H54 (cell line): ENCODE measurements around the gene TIAM1.

ENCODE experiments used
- DNase-seq: peaks from one replicate; pipeline ENCODE4 v3.0.0; 2011; ENCODE audit warnings: low spot score, mixed read lengths; ENCODE audit not compliant: insufficient read length
- FAIRE-seq: peaks from 3 replicates; lab custom pipeline; 2011; peaks lifted over from hg19 to GRCh38; lab: Jason Lieb, UNC
- POLR2A ChIP-seq: IDR thresholded peaks from 2 replicates; pipeline ENCODE4 v1.6.1; 2011; ENCODE audit warnings: low read depth, mild to moderate bottlenecking, low read length

TIAM1 gene

DNA sequence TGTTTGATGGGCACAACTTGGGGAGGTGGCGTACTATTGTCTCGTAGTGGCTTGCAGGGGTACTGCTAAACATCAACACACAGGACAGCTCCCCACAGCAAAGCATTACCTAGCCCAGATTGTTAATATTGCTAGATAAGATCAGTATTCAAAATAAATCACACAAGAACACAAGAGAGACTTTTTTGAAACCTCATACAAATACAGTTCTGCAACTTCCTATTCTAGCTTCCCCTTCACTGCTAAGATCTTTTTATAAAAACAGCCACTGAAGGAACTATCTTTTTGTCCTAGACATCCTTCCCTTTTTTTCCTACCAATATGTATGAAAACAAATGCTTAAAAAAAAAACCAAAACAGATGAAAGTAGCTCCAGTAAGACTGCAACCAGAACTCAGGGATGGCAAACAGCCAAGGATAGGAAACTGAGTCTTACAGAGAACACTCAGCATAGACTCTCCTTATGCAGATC lies 167.9 kb downstream of the TIAM1 start:
- TF ChIP-seq POLR2A = no peak
- DNase-seq (no peak), FAIRE-seq (no peak)

DNA sequence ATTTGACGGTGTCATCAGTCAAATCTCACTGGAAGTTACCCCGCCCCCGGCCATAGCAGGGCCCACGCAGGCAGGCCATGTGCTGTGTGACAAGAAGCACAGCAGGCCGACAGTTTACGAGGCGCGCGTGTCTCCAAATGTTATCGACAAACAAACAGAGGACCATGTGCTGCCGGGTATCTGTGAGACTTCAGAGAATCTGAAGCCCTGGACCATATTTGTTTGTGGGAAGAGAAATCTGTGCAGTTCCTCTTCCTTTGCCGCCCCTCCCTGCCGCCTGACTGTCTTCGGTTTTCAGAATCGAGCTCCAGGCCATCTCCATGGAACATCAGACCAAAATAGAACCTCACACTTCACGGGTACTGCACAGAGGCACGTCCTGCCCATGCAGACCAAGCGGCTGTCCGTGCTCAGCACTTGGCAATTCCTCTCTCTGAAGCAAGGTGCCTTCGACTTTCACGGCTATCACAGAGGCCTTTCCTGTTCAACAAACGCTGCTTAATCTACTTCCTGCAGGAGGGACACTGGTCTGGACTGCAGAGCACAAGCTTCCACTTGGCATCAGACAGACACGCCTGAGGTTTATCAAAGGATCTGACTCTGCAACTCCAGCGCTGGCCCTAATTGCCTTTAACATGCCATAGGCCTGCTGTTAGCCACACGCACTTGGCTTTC lies 170.0 kb downstream of the TIAM1 start:
- no peak for TF ChIP-seq POLR2A
- FAIRE-seq (no peak), DNase-seq (no peak)

DNA sequence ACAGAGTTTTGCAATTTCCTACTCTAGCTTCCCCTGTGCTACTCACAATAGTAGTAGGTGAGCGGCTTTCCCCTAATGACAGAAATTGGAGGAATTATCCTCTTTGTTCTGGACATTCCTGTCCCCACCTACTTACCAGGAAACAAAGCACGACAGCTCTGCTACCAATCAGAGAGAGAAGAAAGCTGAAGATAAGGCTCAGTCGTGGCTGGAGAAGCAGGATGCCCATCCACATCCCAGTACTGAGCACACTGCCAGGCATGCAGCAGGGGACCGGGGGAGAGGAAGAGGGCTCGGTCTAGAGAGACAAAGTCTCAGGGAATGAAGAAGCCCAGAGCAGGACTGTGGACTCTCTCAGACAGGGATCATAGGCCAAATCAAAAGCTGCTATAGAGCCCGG lies 171.7 kb downstream of the TIAM1 start:
- no peak for TF ChIP-seq POLR2A

DNA sequence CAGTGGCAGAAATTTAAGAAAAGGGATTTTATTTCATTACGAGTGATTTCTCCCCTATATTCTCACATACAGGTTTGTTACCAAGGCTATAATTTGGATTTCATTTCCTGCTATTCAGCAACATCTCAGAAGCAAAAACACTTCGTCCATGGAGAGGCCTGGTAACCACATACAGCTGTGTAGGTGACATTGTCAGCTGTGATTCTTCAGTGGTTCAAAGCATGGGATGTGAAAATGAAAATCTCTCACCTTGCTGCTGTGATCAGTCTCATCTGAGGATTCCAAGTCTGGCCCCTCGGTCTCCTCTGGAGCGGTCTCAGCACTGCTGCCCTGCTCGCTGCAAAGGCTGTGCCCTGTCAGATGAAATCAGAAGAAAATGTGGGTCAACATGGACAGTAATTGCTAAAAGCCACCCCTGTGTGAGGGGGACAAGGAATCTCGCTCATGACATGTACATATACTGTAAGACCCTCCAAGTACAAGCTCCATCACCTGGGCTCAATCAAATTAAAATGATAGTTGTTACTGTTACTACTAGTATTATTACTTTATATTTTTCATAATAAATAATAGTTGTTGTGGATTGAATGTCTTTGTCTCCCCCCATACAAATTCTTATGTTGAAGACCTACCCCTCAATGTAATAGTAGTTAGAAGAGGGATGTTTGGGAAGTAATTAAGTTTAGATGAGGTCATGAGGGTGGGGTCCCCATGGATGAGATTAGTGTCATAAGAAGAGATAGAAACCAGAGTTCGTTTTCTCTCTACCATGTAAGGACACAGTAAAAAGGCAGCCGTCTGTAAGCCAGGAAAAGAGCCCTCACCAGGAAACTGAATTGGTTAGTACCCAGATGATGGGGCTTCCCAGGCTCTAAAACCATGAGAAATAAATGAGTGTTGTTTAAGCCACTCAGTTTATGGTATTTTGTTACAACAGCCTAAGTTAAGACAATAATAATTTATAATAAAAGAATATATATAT lies 179.1 kb downstream of the TIAM1 start:
- FAIRE-seq (no peak), DNase-seq (no peak)
- no peak for TF ChIP-seq POLR2A

More for the DNA sequence above, 171.7 kb downstream of the TIAM1 start:
- no peak for DNase-seq
- FAIRE-seq = no peak

DNA sequence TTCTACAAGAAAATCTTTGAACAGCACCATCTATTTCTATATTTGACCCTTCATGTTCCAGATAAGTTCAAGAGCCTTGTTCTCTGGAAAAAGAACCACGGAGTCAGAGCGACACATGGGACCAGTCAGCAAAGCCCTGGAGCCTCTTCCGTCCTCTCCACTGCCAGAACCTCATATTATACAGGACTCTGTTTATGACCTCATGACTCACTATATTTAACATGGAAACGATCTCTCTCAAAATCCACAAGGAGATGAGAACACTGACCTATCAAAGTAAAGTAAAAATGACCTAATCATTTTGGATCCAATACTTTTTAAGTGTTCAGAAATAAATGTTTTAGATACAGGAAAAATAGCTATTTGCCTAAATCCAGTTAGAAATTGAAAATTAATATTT lies 181.2 kb downstream of the TIAM1 start:
- peak; percentile 32 for DNase-seq
- FAIRE-seq = no peak
- no peak for TF ChIP-seq POLR2A

DNA sequence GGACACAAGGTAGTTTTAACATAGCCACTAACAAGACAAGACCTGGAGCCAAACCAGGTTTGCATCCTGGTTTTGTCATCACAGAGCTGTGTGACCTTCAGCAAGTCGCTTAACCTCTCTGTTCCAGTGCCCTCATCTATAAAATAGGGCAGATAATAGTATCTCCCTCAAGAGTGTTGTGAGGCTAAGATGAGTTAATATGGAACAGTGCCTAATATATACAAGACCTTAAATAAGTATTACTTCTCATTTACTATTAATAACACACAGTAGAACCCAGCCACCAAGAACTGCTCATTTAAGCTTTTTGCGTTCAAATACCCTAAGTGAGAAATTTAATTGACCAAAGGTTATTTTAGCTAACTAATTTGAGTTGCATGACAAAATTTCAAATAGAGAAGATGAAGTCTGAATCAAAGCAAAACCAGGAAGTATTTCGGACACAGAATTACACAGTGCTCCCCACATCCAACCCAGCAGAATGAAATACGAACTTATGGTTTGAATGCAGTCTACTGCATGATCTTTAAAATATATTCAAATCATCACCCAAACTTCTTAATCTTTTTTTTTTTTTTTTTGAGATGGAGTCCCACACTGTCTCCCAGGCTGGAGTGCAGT lies 181.9 kb downstream of the TIAM1 start:
- FAIRE-seq (no peak), DNase-seq (no peak)
- TF ChIP-seq POLR2A = no peak

DNA sequence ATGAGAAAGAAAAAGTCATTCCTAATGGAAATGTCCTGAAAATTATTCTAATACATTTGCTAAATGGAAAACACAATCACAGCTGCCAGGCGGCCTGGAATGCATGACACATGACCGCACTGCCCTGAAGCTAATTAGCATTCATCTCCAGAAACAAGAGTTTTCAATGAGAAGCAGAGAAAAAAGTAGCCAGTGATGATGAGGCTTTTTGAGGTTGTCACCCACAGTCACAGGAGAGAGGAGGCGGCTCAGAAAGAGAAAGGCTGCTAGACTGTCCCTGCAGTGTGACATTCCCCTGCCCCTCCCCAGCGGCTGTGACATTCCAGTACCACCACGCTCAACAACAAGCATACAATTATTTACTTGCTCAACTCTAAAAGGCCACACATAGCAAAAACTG lies 182.9 kb downstream of the TIAM1 start:
- peak; percentile 13 for DNase-seq
- TF ChIP-seq POLR2A = no peak
- FAIRE-seq = no peak

DNA sequence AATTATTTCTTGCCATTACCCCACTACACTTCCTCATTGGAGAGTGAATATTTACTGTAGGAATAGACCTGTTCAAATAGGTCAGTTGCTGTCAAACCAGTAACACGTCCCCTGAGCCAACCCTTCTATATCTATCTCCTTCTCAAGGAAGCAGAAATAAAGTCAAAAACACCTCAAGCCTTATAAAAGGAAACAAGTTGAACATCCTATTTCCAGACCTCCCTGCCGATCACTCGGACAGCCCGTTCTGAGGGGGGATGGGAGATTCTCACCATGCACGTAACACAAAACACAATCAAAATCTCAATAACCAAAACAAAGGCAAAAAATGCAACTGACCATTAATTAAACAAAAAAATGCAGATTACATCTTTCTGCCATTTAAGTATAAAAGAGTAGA lies 184.3 kb downstream of the TIAM1 start:
- DNase-seq = no peak
- no peak for FAIRE-seq
- TF ChIP-seq POLR2A = no peak

DNA sequence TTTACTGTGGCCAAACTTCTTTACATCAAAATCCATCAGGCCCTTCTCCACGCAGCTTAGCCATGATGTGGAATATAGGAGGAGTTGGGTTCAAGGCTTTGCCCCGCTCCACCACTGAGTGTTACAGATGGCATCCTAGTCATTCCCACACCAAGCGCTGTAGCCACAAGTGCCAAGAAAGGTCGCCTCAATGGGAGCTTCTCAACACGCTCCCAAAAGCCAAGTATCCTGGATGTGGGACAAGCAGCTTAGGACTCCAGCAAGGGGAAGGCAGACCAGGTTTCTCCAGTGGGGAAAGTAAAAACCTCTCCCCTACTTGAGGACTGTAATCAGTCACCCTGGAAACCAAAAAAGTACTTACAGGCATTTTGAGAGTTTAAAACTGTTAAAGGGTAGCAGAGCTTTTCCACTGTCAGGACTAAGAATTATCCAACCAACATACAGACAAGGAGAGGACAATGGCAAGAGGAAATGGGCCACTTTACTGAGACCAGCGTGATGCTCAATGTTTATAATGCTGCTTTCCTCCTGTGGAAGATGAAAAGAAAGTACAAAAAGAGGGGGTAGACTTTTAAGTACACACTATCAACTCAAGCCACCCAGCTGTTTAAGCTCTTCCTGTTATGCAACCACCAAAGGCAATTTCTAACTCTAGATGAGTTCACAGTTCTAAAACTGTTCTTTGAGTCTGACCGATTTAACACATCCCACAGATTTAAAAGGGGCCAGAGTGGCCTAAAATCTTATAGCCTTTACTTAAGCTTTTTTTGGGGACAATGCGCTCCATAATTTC lies 185.1 kb downstream of the TIAM1 start:
- no peak for FAIRE-seq
- TF ChIP-seq POLR2A = no peak
- DNase-seq = no peak

DNA sequence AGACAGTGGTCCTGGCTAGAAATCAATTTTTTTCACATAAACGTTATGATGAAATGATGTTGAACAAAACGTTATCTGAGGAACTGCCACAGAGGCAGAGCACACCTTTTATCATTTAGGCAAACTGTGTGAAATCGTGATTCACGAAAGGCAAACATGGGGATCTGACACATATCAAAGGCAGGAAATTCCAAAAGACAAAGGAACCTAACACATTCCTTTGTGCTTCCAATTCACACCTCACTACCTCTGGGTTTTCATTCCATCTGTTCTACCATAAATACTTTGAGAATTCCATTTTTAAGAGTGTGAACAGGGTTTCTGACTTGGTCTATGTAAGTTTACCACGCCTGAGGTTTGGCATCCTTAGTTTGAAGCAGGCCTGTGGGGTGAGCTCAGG lies 186.3 kb downstream of the TIAM1 start:
- TF ChIP-seq POLR2A = no peak
- DNase-seq (no peak), FAIRE-seq (no peak)

DNA sequence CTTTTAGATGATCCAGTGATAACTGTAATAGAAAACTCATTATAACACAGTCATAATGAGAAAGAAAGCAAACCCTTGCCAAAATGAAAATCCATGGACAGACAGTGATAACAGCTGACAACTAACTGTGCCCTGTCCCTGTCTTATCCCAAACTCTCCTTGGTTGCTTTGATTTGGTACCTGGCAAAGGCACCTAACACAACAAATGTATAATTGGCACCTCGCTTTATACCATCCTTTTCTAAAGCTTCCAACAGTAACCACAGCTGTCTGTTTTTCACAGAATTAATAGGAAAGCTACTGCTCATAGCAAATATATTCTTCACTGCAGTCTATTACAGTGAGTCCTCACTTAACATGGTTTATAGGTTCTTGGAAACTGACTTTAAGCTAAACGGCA lies 187.4 kb downstream of the TIAM1 start:
- FAIRE-seq = no peak
- TF ChIP-seq POLR2A = no peak
- no peak for DNase-seq

DNA sequence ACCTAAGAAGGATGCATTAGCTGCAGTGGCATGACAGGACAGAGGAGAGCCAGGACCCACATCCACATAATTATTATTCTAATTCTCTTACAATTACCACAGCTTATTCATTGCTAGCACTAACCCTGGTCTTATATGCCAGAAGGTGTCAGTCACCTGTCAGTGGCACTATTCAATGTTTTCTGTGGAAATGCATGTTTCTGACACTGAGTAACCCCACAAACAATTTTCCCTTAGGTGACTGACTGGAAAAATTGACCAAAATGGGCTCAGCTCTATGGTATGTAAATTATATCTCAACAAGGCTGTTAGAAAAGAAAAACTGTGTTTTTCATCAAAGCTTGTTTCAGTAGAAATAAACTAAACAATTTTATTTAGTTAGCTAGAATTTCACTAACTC lies 187.9 kb downstream of the TIAM1 start:
- no peak for TF ChIP-seq POLR2A
- DNase-seq (no peak), FAIRE-seq (no peak)
